AG04450 (cell line): ENCODE data around the gene LCN15. TPM values are rescaled to one million over a fixed set of nuclear protein-coding genes. Genes with fewer than 3 reads are reported as not detected.
"Not testable (repeated sequence)": the region's sequence is repeated elsewhere in the genome, so short reads cannot be mapped to it uniquely, and the experiment has no call there.

Experiments used
- CTCF ChIA-PET: fragments of 300-600, 350-600 bp; formaldehyde crosslinking; extraction: SDS; loops from one replicate; lab custom pipeline; 2022; ENCODE audit warnings: antibody characterized with exemption, inconsistent platforms; lab: Charles Lee
- POLR2A ChIA-PET: fragments of 350-600 bp; formaldehyde crosslinking; extraction: SDS; loops from one replicate; lab custom pipeline; 2021; ENCODE audit warnings: antibody characterized with exemption, inconsistent platforms; lab: Yijun Ruan, JAX
- DNase-seq: peaks from one replicate; pipeline ENCODE4 v3.0.0-alpha.2; 2011; ENCODE audit warnings: low read depth, low spot score
- H3K27ac ChIP-seq: one replicate; pipeline ENCODE4 v1.5.1; 2012; ENCODE audit warnings: low read depth, low read length, control low read depth
- H3K27me3 ChIP-seq: one replicate; pipeline ENCODE4 v1.6.0; 2012; ENCODE audit warnings: low read length; ENCODE audit not compliant: control insufficient read depth, insufficient read depth
- H3K4me3 ChIP-seq: 2 replicates; pipeline ENCODE4 v1.5.1; 2011; ENCODE audit warnings: mild to moderate bottlenecking, low read depth, low read length, control low read depth
- H3K9me3 ChIP-seq: 2 replicates; pipeline ENCODE4 v1.5.1; 2012; ENCODE audit warnings: low read length; ENCODE audit not compliant: control insufficient read depth, insufficient read depth
- CTCF ChIP-seq: IDR thresholded peaks from 2 replicates; pipeline ENCODE4 v1.5.1; 2011; ENCODE audit warnings: low read depth, low read length, control low read depth, inconsistent platforms
- polyA plus RNA-seq: library from polyadenylated mRNA; depleted of rRNA; stranded (reverse); fragments of >200 nt; gene quantifications from 2 replicates; pipeline ENCODE4 v1.2.3, GENCODE V29; 2011

Gene LCN15
- polyA plus RNA-seq, 1 experiment, result not detected

GRCh38 chr9:136757751-136758140 lies 6.6 kb downstream of the LCN15 start:
- DNase-seq, result no peak
- ChIA-PET CTCF (no interaction called here), POLR2A (no interaction called here)
- H3K27me3 ChIP-seq, result peaks cover 6% of the 10 kb centered on the region
- H3K9me3 ChIP-seq, result peaks cover 37% of the 10 kb centered on the region
- H3K27ac ChIP-seq, result no peak overlapping the region
- no peak overlapping the region for H3K4me3 ChIP-seq
- no peak for TF ChIP-seq CTCF

- ChIA-PET CTCF (no interaction called here), POLR2A (no interaction called here)
- peaks cover 6% of the 10 kb centered on the region for H3K27me3 ChIP-seq
- TF ChIP-seq CTCF, result no peak
- no peak overlapping the region for H3K4me3 ChIP-seq
- H3K9me3 ChIP-seq, result peaks cover 37% of the 10 kb centered on the region
- DNase-seq, result no peak
- H3K27ac ChIP-seq, result no peak overlapping the region
Observed at GRCh38 chr9:136757328-136757727, 7.0 kb downstream of the LCN15 start.

GRCh38 chr9:136756836-136757235 lies 7.5 kb downstream of the LCN15 start:
- Histone ChIP-seq H3K4me3 (no peak overlapping the region), H3K27me3 (peaks cover 11% of the 10 kb centered on the region), H3K9me3 (peaks cover 42% of the 10 kb centered on the region), H3K27ac (no peak overlapping the region)
- no peak for TF ChIP-seq CTCF
- CTCF ChIA-PET, result no interaction called here
- POLR2A ChIA-PET, result no interaction called here
- DNase-seq, result no peak

GRCh38 chr9:136756134-136756438 lies 8.2 kb downstream of the LCN15 start:
- H3K27ac ChIP-seq, result no peak overlapping the region
- ChIA-PET POLR2A (no interaction called here), CTCF (no interaction called here)
- no peak overlapping the region for H3K4me3 ChIP-seq
- DNase-seq, result no peak
- TF ChIP-seq CTCF, result no peak
- H3K9me3 ChIP-seq, result peaks cover 45% of the 10 kb centered on the region
- peaks cover 17% of the 10 kb centered on the region for H3K27me3 ChIP-seq

GRCh38 chr9:136755302-136756133 lies 8.8 kb downstream of the LCN15 start:
- CTCF ChIA-PET, H3K4me3 ChIP-seq, DNase-seq, H3K27ac ChIP-seq: not testable (repeated sequence)
- H3K27me3 ChIP-seq, result peaks cover 19% of the 10 kb centered on the region
- POLR2A ChIA-PET, result interaction anchor here (0.6 kb wide), 1 partner anchor 455 kb away, joined by 3 read pairs; no protein-coding TSS in a partner anchor
- peaks cover 45% of the 10 kb centered on the region for H3K9me3 ChIP-seq
